SHP77 treated with DMSO at 0.1 percent for 48 hours (cell line): ENCODE data around the gene DUOX2.
"Not testable (repeated sequence)": the region's sequence is repeated elsewhere in the genome, so short reads cannot be mapped to it uniquely, and the experiment has no call there.

Experiments
- DNase-seq: peaks from one replicate; lab custom pipeline; 2025; lab: John Stamatoyannopoulos, UW

Gene DUOX2

DNA sequence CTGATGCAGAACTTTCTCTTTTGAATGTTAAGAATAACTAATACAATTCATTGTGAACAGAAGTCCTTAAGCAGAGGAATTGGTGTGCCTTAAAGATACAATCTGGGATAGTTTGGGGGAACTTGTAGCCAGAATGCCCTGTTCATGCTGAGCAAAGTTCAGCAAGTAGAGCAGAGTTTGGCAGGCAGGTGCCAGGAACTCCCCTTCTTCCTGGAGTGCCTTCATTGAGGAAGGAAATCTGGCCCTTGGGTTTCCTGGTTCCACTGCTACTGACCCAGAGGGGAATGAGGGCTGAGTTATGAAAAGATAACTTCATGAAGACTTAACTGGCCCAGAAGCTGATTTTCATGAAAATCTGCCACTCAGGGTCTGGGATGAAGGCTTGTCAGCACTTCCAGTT is 40.4 kb downstream of the DUOX2 start:
- not testable (repeated sequence) for DNase-seq

DNA sequence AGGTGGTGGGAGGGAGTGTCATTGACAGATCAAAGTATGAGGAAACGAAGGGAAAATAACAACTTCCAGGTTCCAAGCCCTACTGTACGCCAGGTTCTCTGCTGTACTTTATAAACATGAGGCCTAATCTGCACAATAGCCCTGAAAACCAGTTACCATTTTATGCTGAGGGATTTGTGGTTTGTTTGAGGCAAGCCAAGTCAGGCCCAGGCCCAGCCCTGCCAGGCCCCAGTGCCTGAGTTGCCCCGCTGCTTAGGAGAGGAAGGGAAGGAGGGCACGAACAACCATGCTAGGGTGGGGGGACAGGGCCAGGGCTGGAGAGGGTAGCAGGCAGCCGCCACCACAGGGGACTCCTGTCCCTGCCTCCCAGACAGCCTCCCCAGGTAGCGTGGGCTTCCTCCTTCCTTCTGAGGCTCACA is 44.0 kb downstream of the DUOX2 start:
- DNase-seq = not testable (repeated sequence)

- DNase-seq = no peak
Observed at GRCh38 chr15:45064386-45064785, 49.6 kb downstream of the DUOX2 start.

DNA sequence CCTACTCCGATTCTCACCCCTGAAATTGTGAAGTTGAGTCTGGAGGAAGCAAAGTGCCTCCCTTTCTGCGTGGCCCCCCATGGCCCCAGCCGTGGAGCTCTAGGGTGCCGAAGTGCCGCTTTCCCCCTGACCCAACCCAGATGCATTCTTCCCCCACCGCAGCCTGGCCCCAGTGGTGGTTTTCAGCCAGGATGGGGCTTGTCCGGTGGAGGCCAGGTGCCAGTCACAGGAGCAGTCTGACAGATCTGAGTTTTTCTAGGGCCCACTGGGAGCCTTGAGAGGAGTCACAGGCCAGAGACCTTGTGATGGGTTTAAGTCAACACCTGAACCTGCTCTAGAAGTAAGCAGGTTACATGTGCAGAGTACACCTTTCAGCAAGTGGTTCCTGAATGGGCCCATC is 51.7 kb downstream of the DUOX2 start:
- not testable (repeated sequence) for DNase-seq

DNA sequence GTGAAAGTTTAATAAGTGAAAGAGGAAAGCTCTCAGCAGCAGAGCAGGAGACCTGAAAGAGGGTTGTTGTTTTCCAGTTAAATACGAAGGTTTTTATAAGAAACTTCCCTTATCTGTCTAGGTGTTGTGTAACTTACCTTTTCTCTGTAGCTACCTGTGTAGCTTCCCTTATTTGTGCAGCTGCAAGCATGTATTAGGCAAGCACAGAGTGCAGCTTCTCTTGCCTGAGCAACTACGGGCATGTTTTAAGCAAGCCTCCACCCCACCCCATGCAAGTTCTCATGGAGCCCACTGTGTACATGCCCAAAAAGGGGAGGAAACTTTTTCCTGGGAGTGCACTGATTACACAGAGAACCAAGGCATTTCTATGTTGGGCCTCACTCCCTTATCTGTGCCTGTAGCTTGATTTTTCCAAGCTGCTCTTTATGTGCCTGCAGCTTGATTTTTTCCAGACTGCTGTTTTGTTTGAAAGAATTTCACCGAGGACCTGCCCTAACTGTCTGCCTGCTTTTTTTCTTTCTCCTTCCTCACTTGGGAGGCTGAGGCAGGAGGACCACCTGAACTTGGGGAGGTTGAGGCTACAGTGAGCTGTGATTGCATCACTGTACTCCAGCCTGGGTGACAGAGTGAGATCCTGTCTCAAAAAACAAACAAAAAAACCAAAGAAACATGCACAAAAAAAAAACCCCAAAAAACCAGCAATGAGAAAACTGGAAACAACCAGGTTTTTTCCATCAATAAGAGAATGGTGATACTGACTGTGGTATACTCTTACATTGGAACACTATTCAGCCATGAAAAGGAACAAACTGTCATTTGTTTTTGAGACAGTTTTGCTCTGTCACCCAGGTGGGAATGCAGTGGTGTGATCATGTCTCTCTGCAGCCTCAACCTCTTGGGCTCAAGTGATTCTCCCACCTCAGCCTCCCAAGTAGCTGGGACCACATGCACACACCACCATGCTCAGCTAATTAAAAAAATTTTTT is 55.0 kb downstream of the DUOX2 start:
- not testable (repeated sequence) for DNase-seq

DNA sequence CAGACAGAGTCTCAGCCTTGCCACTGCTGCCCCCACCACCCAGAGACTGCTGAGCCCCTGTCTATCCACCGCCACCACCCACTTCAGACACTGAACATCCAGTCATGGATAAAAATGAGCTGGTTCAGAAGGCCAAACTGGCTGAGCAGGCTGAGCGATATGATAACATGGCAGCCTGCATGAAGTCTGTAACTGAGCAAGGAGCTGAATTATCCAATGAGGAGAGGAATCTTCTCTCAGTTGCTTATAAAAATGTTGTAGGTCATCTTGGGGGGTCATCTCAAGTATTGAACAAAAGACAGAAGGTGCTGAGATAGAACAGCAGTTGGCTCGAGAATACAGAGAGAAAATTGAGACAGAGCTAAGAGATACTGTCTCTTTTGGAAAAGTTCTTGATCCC is 61.3 kb downstream of the DUOX2 start:
- DNase-seq = not testable (repeated sequence)

DNA sequence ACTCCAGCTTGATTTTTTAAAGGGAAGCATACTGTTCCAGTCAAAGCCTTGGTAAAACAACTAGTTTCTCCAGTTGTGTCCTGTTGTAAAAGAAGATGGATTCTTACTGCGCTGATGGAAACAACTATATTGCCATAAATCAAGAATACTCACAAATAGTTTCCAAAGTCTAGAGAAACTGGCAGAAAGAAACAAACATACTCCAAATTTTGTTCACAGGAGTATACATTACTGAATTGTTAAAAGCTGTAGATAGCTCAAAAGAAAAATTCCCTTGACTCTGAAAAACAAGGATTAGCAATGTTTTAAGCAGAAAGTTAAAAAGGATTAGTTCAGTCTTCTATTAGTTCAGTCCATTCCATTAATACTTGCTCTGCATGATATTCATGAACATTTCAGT is 63.4 kb downstream of the DUOX2 start:
- no peak for DNase-seq

DNA sequence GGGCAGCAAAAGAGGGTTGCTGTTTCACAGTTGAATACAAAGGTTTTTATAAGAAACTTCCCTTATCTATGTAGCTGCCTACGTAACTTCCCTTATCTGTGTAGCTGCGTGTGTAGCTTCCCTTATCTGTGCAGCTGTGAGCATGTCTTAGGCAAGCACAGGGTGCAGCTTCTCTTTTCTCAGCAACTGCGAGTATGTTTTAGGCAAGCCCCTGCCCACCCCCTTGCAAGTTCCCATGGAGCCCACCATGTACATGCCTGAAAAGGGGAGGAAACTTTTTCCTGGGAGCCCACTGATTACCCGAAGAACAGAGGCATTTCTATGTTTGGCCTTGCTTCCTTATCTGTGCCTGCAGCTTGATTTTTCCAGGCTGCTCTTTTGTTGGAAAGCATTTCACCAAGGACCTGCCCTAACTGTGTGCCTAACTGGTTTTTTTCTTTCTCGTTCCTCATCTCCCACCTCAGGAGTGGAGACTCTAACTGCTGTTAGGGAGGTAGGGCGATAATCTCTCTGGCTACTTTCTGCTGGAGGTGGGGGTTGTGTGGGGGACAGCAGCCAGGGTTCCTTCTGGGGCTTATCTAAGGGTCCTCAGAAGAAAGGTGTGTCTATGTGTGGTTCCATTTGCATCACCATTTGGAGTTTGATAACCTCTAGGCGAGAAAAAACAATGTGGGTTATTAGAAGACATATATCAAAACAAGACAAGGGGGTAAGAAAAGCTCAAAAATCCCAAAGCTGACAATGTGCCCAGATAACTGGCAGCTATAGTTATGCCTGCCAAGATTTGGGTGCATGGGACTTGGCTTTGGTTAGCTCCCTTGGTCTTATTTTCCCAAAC is 65.0 kb downstream of the DUOX2 start:
- DNase-seq = no peak

DNA sequence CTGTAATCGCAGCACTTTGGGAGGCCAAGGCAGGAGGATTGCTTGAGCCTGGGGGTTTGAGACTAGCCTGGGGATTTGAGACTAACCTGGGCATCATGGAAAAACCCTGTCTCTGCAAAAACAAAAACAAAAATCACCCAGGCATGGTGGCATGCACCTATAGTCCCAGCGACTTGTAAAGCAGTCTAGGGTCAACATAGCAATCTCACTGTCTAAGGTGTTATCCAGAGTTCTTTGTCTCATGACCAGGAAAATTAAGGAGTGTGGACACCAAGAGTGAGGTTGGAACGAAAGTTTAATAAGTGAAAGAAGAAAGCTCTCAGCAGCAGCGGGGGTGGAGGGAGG is 65.6 kb downstream of the DUOX2 start:
- not testable (repeated sequence) for DNase-seq

DNA sequence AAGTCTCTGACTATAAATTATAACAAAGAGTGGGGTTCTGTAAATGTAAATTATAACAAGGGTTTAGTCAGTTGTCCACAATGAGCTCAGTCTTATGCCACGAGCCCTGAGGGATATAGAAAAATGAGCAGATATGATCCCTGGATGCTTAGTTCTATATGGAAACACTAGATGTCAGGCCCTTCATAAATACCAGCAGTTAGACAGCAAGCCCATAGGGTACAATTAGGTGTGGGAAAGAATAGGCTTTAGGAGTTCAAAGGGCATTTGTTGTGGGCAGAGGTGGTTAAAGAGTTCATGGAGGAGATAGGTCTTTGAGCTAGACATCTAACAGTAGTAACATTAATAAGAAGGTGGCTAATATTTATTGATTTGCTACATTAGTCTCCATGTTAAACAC is 69.7 kb downstream of the DUOX2 start:
- DNase-seq = not testable (repeated sequence)

DNA sequence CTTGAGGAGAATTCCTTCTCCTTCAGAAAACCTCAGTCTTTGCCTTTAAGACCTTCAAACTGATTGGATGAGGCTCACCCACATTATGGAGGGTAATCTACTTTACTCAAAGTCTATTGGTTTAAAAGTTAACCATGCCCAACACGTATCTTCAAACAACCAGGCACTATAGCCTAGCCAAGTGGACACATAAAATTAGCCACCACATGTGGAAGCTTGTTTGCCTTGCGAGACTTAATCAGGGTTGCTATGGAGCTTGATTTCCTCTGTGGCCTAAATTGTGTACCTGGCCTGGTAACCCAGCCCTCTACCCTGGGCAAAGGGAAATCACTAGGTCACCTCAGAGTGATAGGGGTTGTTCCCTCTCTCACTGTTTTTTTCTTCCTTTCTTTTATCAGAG is 71.1 kb downstream of the DUOX2 start:
- not testable (repeated sequence) for DNase-seq
